Stimulated activated CD4-positive, alpha-beta T cell treated with anti-CD3 and anti-CD28 coated beads, Interleukin-4, amount 100 ng/mL, for 4 hours (primary cell): ENCODE data around the gene AMY1A.
"Not testable (repeated sequence)": the region's sequence is repeated elsewhere in the genome, so short reads cannot be mapped to it uniquely, and the experiment has no call there.

Experiments used
- DNase-seq, 2 experiments: peaks; one replicate each; pipeline ENCODE4 v3.0.0-alpha.2; 2020

AMY1A gene

DNA sequence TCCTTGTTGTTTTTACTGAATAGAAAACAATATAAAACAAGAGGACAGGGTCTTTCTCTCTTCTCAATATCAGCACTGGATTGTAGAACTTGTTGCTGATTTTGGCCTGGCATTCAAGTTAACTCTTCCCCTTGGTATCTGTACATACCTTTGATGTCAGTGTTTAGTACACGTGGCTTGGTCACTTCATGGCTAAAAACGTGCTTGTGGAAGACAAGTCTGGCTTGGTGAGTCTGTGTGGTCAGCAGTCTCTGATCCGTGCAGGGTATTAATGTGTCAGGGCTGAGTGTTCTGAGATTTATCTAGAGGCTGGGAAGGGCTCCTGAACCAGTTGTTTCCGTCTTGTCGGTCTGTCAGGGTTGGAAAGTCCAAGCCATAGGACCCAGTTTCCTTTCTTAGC is at the start of gene AMY1A:
Gene AMY1A, plus strand, starts transcription at position 301 of the 400 bp plus-strand sequence. CDS start 571 bp downstream, outside the sequence.
- not testable (repeated sequence) for DNase-seq

DNA sequence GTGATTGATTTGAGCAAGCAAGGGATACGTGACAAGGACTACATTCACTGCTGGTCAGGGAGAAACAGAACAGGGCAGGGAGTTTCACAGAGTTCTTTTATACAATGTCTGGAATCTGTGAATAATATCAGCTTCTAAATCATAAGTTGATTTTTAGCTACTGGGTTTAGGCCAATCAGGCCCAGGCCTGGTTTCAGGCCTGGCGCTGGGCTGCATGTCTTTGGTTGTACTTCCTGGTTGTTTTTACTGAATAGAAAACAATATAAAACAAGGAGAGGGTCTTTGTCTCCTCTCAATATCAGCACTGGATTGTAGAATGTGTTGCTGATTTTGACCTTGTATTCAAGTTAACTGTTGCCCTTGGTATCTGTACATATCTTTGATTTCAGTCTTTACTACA is 39.2 kb upstream of the AMY1A start:
- no peak for DNase-seq

DNA sequence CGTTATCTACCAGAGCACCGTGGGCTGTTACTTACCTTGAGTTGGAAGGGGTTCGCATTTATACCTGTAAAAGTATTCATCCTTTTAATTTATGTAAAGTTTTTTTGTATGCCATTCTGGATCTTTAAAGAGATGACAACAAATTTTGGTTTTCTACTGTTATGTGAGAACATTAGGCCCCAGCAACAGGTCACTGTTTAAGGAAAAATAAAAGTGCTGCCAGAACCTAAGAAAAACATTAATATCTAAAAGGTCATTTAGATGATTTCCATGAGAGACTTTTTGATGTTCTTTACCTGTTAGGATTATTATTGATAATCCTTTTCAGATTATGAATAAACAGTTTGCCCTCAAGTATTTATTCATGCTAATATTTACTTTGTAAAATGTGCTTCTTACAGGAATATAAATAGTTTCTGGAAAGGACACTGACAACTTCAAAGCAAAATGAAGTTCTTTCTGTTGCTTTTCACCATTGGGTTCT is 38.5 kb upstream of the AMY1A start, which contains the start of gene AMY2A:
Gene AMY2A, plus strand, starts transcription at position 434 of the 484 bp plus-strand sequence. Its CDS starts 14 bp downstream, at position 448.
- DNase-seq = not testable (repeated sequence)

DNA sequence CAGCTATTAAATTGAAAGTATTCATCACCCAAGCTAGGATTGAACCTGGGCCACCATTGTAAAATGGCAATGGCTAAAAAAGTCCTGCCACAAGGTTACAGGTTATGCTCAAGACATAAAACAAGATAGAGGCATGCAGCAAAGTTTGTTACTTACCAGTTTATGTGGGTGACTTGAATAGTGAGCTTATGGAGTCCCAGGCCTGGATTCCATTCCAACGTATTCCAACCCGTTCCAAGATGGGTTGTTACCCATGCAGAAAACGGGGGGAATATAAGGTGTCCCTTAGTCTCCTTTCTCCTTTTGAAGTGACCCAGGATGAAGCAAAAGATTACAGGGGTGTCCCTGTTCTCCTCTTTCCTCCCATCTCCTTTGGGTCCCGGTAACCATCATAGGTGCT is 28.1 kb upstream of the AMY1A start:
- DNase-seq = not testable (repeated sequence)

DNA sequence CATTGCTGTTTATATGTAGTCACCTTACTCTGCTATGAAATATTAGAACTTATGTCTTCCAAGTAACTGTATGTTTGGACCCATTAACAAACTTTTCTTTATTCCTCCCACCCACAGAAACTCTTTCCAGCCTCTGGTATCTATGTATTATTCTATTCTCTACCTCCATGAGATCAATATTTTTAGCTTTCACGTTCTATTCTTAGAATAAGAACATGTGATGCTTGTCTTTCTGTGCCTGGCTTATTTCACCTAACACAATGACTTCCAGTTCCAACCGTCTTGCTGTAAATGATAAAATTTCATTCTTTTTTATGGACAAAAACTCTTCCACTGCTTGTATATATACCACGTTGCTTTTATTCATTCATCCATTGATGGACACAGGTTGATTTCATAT is 14.4 kb upstream of the AMY1A start:
- DNase-seq = not testable (repeated sequence)

DNA sequence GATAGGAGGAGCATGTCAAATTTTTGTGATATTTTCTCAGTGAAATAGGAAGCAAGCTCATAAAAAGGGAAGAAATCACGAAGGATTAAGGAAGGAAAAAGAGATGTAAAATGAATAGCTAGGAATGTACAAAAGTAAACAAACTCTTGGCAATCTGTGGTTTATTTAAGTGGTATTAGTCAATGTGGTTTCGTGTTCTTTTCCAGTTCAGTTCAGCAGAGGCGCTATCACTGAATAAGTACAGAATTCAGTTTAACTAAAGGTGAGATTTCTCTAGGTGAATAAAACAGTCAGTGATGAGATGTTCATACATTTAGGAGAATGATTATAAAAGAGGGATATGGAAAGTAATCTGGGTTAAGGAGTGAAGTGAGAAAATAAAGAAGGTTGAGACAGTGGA is 11.7 kb upstream of the AMY1A start:
- DNase-seq = not testable (repeated sequence)

DNA sequence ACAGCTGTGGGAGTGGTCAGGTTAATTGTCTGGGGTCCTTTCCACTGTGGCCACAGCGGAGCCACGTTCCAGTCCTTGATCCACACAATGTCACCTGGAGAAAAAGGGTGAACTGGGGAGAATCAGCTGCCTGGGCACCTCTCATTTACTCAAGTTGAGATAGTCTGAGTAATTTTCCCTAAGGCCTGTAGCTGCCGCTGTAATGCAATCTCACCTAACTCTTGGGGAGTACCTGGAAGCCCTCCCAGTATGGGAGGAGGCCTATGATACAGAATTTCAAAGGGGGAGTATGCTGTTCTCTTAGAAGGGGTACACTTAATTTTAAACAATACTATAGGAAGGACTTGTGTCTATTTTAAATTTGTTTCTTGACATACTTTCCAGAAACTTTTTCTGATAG is 5.3 kb upstream of the AMY1A start:
- DNase-seq = not testable (repeated sequence)

DNA sequence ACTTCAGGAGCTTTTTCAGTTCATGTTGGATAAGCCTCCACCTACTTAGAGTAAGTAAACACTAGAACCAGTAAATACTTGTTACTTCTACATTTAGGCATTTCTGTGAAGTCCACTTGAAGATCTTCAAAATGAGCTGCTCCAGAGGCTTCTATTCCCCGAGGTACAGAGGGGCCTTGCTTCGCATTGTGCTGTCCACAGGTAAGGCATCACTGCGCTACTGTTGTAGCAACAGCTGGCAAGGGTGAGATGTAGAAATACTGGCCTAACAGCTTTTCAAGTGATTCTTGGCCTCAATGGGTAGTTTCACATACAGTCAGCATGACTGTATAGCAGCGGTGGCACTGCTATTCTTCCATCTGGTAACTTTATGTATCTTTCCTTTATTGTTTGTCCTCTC is 4.7 kb upstream of the AMY1A start:
- DNase-seq = not testable (repeated sequence)

DNA sequence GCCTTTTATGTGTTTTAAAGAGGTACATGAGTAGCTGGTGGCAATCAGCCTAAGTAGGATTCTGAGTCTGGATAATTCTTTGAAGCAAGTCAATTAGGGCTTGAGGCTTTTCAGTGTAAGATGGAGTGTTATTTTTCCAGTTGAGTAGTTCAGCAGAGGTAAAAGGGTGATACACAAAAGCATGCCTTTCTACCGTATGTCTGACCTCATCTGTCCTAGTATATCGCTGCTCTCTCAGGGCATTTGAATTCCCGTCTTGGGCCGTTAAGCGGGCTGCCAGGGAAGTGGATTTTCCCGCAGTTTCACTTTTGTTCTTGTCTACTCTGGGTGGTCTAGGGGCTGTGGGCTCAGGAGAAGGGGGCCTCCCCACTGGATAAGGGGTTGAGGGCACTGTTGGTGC is 1.4 kb upstream of the AMY1A start:
- DNase-seq = not testable (repeated sequence)

DNA sequence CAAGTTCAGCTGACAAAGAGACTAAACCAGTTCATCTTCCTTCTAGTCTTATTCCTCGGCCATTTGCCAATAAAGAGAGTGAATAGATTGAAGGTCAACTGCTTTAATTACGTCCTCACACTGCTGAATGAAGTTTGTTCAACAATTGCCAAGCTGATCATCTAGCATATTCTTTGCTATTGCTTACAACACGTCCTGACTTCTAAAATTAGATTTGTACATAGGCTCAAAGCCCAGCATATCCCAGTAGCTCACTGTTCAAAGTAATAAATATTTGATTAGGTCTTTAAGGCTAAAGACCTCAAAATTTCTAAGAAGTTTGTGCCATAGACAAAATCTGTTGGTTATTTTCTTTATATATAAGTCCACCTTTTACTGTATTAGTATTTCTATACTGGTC is 20.8 kb downstream of the AMY1A start:
- not testable (repeated sequence) for DNase-seq

DNA sequence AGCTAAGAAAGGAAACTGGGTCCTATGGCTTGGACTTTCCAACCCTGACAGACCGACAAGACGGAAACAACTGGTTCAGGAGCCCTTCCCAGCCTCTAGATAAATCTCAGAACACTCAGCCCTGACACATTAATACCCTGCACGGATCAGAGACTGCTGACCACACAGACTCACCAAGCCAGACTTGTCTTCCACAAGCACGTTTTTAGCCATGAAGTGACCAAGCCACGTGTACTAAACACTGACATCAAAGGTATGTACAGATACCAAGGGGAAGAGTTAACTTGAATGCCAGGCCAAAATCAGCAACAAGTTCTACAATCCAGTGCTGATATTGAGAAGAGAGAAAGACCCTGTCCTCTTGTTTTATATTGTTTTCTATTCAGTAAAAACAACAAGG is 40.5 kb downstream of the AMY1A start, which contains the start of gene AMY1B:
Gene AMY1B, minus strand, starts transcription at position 101 of the 400 bp plus-strand sequence. CDS start 571 bp downstream, outside the sequence.
- DNase-seq = not testable (repeated sequence)

DNA sequence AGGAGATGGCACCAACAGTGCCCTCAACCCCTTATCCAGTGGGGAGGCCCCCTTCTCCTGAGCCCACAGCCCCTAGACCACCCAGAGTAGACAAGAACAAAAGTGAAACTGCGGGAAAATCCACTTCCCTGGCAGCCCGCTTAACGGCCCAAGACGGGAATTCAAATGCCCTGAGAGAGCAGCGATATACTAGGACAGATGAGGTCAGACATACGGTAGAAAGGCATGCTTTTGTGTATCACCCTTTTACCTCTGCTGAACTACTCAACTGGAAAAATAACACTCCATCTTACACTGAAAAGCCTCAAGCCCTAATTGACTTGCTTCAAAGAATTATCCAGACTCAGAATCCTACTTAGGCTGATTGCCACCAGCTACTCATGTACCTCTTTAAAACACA is 41.9 kb downstream of the AMY1A start:
- not testable (repeated sequence) for DNase-seq

DNA sequence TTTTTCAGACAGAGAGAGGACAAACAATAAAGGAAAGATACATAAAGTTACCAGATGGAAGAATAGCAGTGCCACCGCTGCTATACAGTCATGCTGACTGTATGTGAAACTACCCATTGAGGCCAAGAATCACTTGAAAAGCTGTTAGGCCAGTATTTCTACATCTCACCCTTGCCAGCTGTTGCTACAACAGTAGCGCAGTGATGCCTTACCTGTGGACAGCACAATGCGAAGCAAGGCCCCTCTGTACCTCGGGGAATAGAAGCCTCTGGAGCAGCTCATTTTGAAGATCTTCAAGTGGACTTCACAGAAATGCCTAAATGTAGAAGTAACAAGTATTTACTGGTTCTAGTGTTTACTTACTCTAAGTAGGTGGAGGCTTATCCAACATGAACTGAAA is 45.1 kb downstream of the AMY1A start:
- DNase-seq = not testable (repeated sequence)

DNA sequence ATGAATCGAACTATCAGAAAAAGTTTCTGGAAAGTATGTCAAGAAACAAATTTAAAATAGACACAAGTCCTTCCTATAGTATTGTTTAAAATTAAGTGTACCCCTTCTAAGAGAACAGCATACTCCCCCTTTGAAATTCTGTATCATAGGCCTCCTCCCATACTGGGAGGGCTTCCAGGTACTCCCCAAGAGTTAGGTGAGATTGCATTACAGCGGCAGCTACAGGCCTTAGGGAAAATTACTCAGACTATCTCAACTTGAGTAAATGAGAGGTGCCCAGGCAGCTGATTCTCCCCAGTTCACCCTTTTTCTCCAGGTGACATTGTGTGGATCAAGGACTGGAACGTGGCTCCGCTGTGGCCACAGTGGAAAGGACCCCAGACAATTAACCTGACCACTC is 45.7 kb downstream of the AMY1A start:
- DNase-seq = not testable (repeated sequence)

DNA sequence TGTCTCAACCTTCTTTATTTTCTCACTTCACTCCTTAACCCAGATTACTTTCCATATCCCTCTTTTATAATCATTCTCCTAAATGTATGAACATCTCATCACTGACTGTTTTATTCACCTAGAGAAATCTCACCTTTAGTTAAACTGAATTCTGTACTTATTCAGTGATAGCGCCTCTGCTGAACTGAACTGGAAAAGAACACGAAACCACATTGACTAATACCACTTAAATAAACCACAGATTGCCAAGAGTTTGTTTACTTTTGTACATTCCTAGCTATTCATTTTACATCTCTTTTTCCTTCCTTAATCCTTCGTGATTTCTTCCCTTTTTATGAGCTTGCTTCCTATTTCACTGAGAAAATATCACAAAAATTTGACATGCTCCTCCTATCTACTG is 52.1 kb downstream of the AMY1A start:
- not testable (repeated sequence) for DNase-seq

DNA sequence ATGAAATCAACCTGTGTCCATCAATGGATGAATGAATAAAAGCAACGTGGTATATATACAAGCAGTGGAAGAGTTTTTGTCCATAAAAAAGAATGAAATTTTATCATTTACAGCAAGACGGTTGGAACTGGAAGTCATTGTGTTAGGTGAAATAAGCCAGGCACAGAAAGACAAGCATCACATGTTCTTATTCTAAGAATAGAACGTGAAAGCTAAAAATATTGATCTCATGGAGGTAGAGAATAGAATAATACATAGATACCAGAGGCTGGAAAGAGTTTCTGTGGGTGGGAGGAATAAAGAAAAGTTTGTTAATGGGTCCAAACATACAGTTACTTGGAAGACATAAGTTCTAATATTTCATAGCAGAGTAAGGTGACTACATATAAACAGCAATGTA is 54.8 kb downstream of the AMY1A start:
- not testable (repeated sequence) for DNase-seq
